GM12873 (cell line): ENCODE data around the gene ENPP3.

Experiments
- CTCF ChIP-seq: IDR thresholded peaks from 2 replicates; pipeline ENCODE4 v1.5.1; 2012; ENCODE audit warnings: low read depth, mild to moderate bottlenecking, moderate library complexity, low read length, control low read depth; ENCODE audit not compliant: insufficient read depth; ENCODE audit errors: missing control alignments

Gene ENPP3

GRCh38 chr6:131655387-131655786 lies 18.3 kb downstream of the ENPP3 start:
- no peak for TF ChIP-seq CTCF

GRCh38 chr6:131655951-131656350 lies 18.8 kb downstream of the ENPP3 start:
- TF ChIP-seq CTCF = no peak

GRCh38 chr6:131656667-131657066 lies 19.6 kb downstream of the ENPP3 start:
- TF ChIP-seq CTCF = no peak

- TF ChIP-seq CTCF = no peak
Measured at GRCh38 chr6:131657222-131657621, 20.1 kb downstream of the ENPP3 start.

GRCh38 chr6:131657630-131658111 lies 20.6 kb downstream of the ENPP3 start:
- no peak for TF ChIP-seq CTCF

- TF ChIP-seq CTCF = no peak
Measured at GRCh38 chr6:131658287-131658686, 21.2 kb downstream of the ENPP3 start.

- no peak for TF ChIP-seq CTCF
Measured at GRCh38 chr6:131660195-131660594, 23.1 kb downstream of the ENPP3 start.
